ENCODE data around the gene CD99. TPM values are rescaled to one million over a fixed set of nuclear protein-coding genes. Genes with fewer than 3 reads are reported as not detected.

Gene CD99
- polyA plus RNA-seq, 1 of the 3 experiments (the other 2 are of a cell fraction) = 346 TPM

- H3K27ac ChIP-seq (ENCODE audit: low read depth in 2 of 2, low read length in 1 of 2) = no peak overlapping the region
- no peak overlapping the region for H2AFZ ChIP-seq (ENCODE audit: low read depth)
- H3K9me2 ChIP-seq = no peaks in the 10 kb centered on the region
- H3K9me3 ChIP-seq = no peaks in the 10 kb centered on the region
- no peaks in the 10 kb centered on the region for H3K4me1 ChIP-seq (ENCODE audit: control insufficient read depth in 1 of 2, insufficient read depth in 2 of 2, low read depth in 1 of 2, low read length in 1 of 2)
- H3K4me3 ChIP-seq (ENCODE audit: low read depth in 2 of 2, low read length in 1 of 2) = no peak overlapping the region
- no peak overlapping the region for H3K4me2 ChIP-seq
- H3K79me2 ChIP-seq (ENCODE audit: insufficient read depth) = no peaks in the 10 kb centered on the region
- ChIA-PET POLR2A (no interaction called here), CTCF (no interaction called here)
- no peaks in the 10 kb centered on the region for H3F3A ChIP-seq (replicated peaks; ENCODE audit: insufficient read depth)
- H4K20me1 ChIP-seq (ENCODE audit: insufficient read depth) = no peaks in the 10 kb centered on the region
- H3K9ac ChIP-seq = no peak overlapping the region
- WGBS (ENCODE audit: low lambda C conversion rate) = 45% methylated on average over 6 of the region's 6 CpGs
- H3K27me3 ChIP-seq (ENCODE audit: insufficient read depth) = no peaks in the 10 kb centered on the region
- no peak for DNase-seq
- TF ChIP-seq GATA2 (CRISPR knock-in tag; IDR thresholded peaks at IDR 0.05) (no peak), TCF12 (IDR thresholded peaks at IDR 0.05) (no peak), NRF1 (IDR thresholded peaks at IDR 0.05; ENCODE audit: low read depth, low read length) (no peak), TAF1 (IDR thresholded peaks at IDR 0.05; ENCODE audit: borderline replicate concordance, low read depth, low read length) (no peak), FOXM1 (IDR thresholded peaks at IDR 0.05; ENCODE audit: low read depth) (no peak), SIN3A (IDR thresholded peaks at IDR 0.05; ENCODE audit: borderline replicate concordance, low read depth, low read length) (no peak), FOXJ3 (CRISPR knock-in tag; IDR thresholded peaks at IDR 0.05) (no peak)
- no peaks in the 10 kb centered on the region for H3K36me3 ChIP-seq (replicated peaks in 1 of 2; ENCODE audit: control insufficient read depth in 1 of 2, insufficient read depth in 2 of 2, low read length in 1 of 2)
These were observed 33.5 kb upstream of the CD99 start for GRCh38 chrX:2657532-2658113.

GRCh38 chrX:2658585-2659292 is 32.4 kb upstream of the CD99 start:
- ChIA-PET CTCF (no interaction called here), POLR2A (no interaction called here)
- no peaks in the 10 kb centered on the region; the same call in 1 of the 2 replicates for H3K27me3 ChIP-seq (ENCODE audit: insufficient read depth)
- WGBS (ENCODE audit: low lambda C conversion rate) = 52% methylated on average over 5 of the region's 5 CpGs
- no peak overlapping the region for H2AFZ ChIP-seq (ENCODE audit: low read depth)
- no peak overlapping the region for H3K4me3 ChIP-seq (ENCODE audit: low read depth in 2 of 2, low read length in 1 of 2)
- no peaks in the 10 kb centered on the region for H3K4me1 ChIP-seq (ENCODE audit: control insufficient read depth in 1 of 2, insufficient read depth in 2 of 2, low read depth in 1 of 2, low read length in 1 of 2)
- H3K9me2 ChIP-seq = no peaks in the 10 kb centered on the region
- H3K9me3 ChIP-seq = no peaks in the 10 kb centered on the region
- no peaks in the 10 kb centered on the region for H3K79me2 ChIP-seq (ENCODE audit: insufficient read depth)
- DNase-seq = no peak
- H4K20me1 ChIP-seq (ENCODE audit: insufficient read depth) = no peaks in the 10 kb centered on the region
- no peaks in the 10 kb centered on the region for H3F3A ChIP-seq (replicated peaks; ENCODE audit: insufficient read depth)
- H3K4me2 ChIP-seq = no peak overlapping the region
- H3K36me3 ChIP-seq (replicated peaks in 1 of 2; ENCODE audit: control insufficient read depth in 1 of 2, insufficient read depth in 2 of 2, low read length in 1 of 2) = no peaks in the 10 kb centered on the region
- H3K27ac ChIP-seq (ENCODE audit: low read depth in 2 of 2, low read length in 1 of 2) = no peak overlapping the region
- H3K9ac ChIP-seq = no peak overlapping the region
- no peak for TF ChIP-seq SMC3 (IDR thresholded peaks at IDR 0.05; ENCODE audit: low read depth, low read length)
- TF ChIP-seq USF2 (IDR thresholded peaks at IDR 0.05; ENCODE audit: borderline replicate concordance, low read depth, low read length) = no peak
- TF ChIP-seq FOSL2 (IDR thresholded peaks at IDR 0.05; ENCODE audit: borderline replicate concordance, low read depth) = no peak
- TF ChIP-seq MAX (IDR thresholded peaks at IDR 0.05; ENCODE audit: low read depth) = no peak
- TF ChIP-seq ZBTB33 (IDR thresholded peaks at IDR 0.05; ENCODE audit: borderline replicate concordance, low read depth) = no peak
- TF ChIP-seq FOXM1 (IDR thresholded peaks at IDR 0.05; ENCODE audit: low read depth) = no peak
- no peak for TF ChIP-seq GATA2 (CRISPR knock-in tag; IDR thresholded peaks at IDR 0.05)
- no peak for TF ChIP-seq JUND (IDR thresholded peaks at IDR 0.05)
- TF ChIP-seq YY1 (IDR thresholded peaks at IDR 0.05; ENCODE audit: low read depth) = no peak
- TF ChIP-seq GABPA (IDR thresholded peaks at IDR 0.05; ENCODE audit: low read depth) = no peak
- no peak for TF ChIP-seq MXI1 (IDR thresholded peaks at IDR 0.05; ENCODE audit: low read depth, low read length)
- TF ChIP-seq REST (IDR thresholded peaks at IDR 0.05; ENCODE audit: low read depth, low read length) = no peak
- TF ChIP-seq TAF1 (IDR thresholded peaks at IDR 0.05; ENCODE audit: borderline replicate concordance, low read depth, low read length) = no peak
- no peak for TF ChIP-seq EZH2phosphoT487 (IDR thresholded peaks at IDR 0.05; ENCODE audit: borderline replicate concordance, low read depth)
- TF ChIP-seq FOXJ3 (CRISPR knock-in tag; IDR thresholded peaks at IDR 0.05) = no peak
- TF ChIP-seq SIN3A (IDR thresholded peaks at IDR 0.05; ENCODE audit: borderline replicate concordance, low read depth, low read length) = no peak
